ENCODE data around the gene PRXL2C.

DNA sequence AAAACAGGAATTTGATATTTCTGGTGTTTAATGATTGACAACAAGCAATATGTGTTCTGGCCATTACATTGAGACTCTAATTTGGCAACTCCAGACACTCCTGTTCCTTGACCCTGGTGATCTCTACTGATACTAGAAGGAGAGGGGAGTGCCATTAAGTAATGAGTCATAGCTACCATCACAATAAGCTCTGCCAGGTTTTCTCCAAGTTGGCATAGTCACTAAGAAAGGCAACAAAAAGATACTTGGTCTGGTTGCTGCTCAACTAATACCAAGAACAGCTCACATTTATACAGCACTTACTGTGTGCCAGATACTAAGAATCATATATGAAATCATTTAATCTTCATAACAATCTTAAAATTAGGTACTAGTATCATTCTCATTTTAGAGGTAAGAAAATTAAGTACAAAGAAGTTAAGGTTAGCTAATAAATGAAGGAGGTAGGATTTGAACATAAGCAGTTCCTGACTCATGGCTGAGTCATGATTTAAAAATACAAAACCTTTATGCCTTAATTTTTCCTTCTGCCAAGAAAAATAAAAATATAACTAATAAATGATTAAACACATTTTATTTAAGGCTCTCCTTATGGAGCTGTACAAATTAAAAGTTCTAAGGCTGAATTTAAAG is 19.9 kb upstream of the PRXL2C start:
- no peak for TF ChIP-seq EZH2 (IDR thresholded peaks at IDR 0.05; ENCODE audit: insufficient read depth, poor library complexity, severe bottlenecking)
- TF ChIP-seq EZH2phosphoT487 (IDR thresholded peaks at IDR 0.05; ENCODE audit: insufficient read depth, low read depth), result no peak

Measured in GM23248 (cell line).